Esophagus squamous epithelium (tissue), 4 donors: Measurements from ENCODE around the gene ORM1.

Source experiments
- CTCF ChIP-seq, 6 experiments: fragments of 450-650 bp in 4 of 6; fragments of 200-600 bp in 2 of 6; sonication (generic) in 2 of 6; IDR thresholded peaks; one replicate each; pipeline ENCODE4 v1.5.1; 2016 to 2019; ENCODE audit warnings: antibody characterized with exemption in 6 of 6, mild to moderate bottlenecking in 4 of 6, moderate library complexity in 4 of 6
- POLR2A ChIP-seq, 4 donors: fragments of 450-650 bp; IDR thresholded peaks; one replicate each; pipeline ENCODE4 v1.6.1; 2017; ENCODE audit warnings: antibody characterized with exemption in 4 of 4, mild to moderate bottlenecking in 4 of 4, moderate library complexity in 3 of 4

GRCh38 chr9:114363424-114363823, 40.5 kb downstream of the ORM1 start:
- TF ChIP-seq CTCF (IDR thresholded peaks at IDR 0.05) (no peak), POLR2A (IDR thresholded peaks at IDR 0.05) (no peak)
